T-helper 2 cell treated with Interferon-gamma antibody and Interleukin-4, amounts not matched to agents 5 μg/mL and 100 μg/mL, for 36 hours (primary cell): ENCODE results near the gene FYB2.

Source experiments
- DNase-seq: peaks from one replicate; pipeline ENCODE4 v3.0.0; 2021; ENCODE audit warnings: low spot score
- H3K27ac Mint-ChIP-seq: one replicate; pipeline ENCODE4 v1.8.0; 2021; ENCODE audit warnings: mild to moderate bottlenecking, mixed read lengths
- H3K27me3 Mint-ChIP-seq: one replicate; pipeline ENCODE4 v1.8.0; 2021; ENCODE audit warnings: low read depth, mixed read lengths
- H3K36me3 Mint-ChIP-seq: one replicate; pipeline ENCODE4 v1.8.0; 2021; ENCODE audit warnings: low read depth, mixed read lengths
- H3K4me1 Mint-ChIP-seq: one replicate; pipeline ENCODE4 v1.8.0; 2021; ENCODE audit warnings: low read depth, mixed read lengths
- H3K4me3 Mint-ChIP-seq: one replicate; pipeline ENCODE4 v1.8.0; 2022; ENCODE audit warnings: mild to moderate bottlenecking, moderate library complexity, mixed read lengths
- H3K9me3 Mint-ChIP-seq: one replicate; pipeline ENCODE4 v1.8.0; 2021; ENCODE audit warnings: mixed read lengths

Gene FYB2

DNA sequence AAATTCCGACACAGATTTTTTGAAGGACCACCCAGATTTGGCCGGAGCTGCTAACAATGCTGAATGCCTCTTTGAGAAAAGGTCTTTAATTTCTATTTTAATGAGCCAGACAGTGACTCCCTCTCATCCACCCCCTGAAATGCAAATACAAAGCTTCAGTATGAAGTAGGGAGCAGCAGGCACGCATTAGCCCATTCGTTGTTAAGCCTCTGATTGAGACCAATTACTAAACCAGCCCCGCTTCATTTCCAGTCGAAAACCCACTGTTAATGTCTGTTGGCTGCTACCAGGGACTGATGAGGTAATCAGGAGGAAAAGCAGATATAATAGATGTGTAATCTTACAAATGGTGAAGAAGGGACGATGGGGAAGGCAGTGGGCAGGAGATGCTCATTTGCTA lies 30.5 kb upstream of the FYB2 start:
- Mint-ChIP-seq H3K9me3 (no peaks in the 10 kb centered on the region), H3K27ac (no peak overlapping the region), H3K4me1 (no peaks in the 10 kb centered on the region), H3K36me3 (no peaks in the 10 kb centered on the region), H3K4me3 (no peak overlapping the region), H3K27me3 (no peaks in the 10 kb centered on the region)
- DNase-seq: no peak

DNA sequence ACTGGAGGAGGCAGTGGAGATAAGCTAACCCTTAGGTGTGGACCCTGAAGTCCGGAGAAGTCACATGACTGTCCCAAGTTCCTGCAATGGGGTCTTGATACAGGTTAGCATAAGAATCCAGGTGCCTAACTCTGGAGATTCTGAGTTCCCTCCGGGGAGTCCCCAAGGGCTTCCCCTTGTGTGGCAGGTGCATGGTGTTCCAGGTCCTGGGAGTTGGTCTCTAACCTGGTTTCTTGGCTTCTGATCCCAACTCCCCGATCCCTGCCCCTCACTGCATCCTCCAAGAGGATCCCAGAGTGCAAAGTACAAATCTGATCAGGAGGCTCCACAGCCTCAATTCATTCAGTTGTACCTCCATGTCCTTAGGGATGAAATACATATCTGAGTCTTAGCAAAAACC lies 26.1 kb upstream of the FYB2 start:
- H3K36me3 Mint-ChIP-seq: no peaks in the 10 kb centered on the region

DNA sequence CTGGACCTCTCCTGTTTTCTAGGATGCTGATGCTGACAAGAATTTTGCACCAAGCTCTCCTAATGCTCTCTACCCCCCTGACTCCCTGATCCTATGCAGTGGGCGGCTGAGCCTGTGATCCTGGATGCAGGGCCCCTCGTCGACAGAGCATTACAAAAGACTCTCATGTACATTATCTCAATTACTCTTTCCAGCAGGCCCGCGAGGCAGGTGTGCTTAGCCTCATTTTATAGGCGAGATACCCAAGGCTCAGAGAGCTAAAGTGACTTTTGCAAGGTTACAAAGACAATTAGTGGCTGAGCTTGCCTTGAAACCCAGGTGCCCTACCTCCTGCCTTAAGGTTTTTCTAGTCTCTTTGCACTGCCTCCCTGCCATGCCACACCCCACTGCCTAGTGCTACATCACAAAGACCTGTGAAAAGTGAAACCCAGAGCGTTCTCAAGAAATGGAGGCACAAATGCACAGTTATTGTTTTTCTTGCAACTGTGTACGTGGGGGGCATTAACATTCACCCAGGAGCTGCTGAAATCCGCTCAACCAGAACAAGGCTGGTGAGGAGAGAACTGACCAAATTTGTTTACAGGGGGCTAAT lies 25.4 kb upstream of the FYB2 start:
- no peaks in the 10 kb centered on the region for H3K36me3 Mint-ChIP-seq

More for the DNA sequence above, 26.1 kb upstream of the FYB2 start:
- Mint-ChIP-seq H3K4me1 (no peaks in the 10 kb centered on the region), H3K27me3 (no peaks in the 10 kb centered on the region), H3K27ac (no peak overlapping the region), H3K9me3 (no peaks in the 10 kb centered on the region), H3K4me3 (no peak overlapping the region)
- no peak for DNase-seq

DNA sequence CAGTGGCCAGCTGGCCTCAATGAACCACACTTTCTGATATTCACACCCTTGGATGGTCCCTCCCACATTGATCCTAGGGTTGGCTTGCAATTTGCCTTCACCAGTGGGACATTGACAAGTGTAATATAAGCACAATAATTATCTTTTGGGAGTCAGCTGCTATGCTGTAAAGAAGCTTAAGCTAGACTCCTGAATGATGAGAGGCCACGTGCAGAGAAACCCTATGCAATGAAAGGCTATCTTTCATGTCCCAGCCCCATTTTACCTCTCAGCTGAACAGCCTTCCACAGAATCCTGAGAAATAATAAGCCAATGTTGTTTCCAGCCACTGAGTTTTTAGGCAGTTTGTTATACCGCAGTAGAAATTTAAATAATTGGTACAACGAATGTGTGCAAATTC lies 24.3 kb upstream of the FYB2 start:
- H3K9me3 Mint-ChIP-seq: no peaks in the 10 kb centered on the region
- H3K27me3 Mint-ChIP-seq: no peaks in the 10 kb centered on the region

More for the DNA sequence above, 25.4 kb upstream of the FYB2 start:
- H3K4me1 Mint-ChIP-seq: no peaks in the 10 kb centered on the region
- H3K4me3 Mint-ChIP-seq: no peak overlapping the region
- no peaks in the 10 kb centered on the region for H3K9me3 Mint-ChIP-seq
- no peaks in the 10 kb centered on the region for H3K27me3 Mint-ChIP-seq
- DNase-seq: no peak
- H3K27ac Mint-ChIP-seq: no peak overlapping the region

DNA sequence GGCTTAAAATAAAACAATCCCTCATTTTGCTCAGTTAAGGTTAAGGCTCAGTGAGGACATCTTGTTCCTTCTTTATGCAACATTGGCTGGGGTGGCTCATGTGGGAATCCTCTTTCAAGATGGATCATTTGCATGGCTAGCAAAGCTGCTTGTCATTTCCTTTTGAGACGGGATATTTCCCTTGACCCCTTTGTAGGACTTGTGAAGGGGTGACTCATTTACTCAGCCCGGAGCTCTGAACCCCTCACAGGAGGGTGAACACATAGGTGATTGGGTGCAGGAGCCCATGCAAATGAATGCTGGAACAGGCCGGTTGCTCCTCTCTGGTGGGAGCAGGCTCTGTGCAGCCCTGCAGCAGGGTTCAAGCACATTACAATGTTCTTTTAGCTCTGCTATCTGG lies 19.6 kb upstream of the FYB2 start:
- H3K4me3 Mint-ChIP-seq: no peak overlapping the region
- no peaks in the 10 kb centered on the region for H3K27me3 Mint-ChIP-seq
- no peak overlapping the region for H3K27ac Mint-ChIP-seq
- no peaks in the 10 kb centered on the region for H3K36me3 Mint-ChIP-seq
- H3K4me1 Mint-ChIP-seq: no peaks in the 10 kb centered on the region
- no peak for DNase-seq
- no peaks in the 10 kb centered on the region for H3K9me3 Mint-ChIP-seq

More for the DNA sequence above, 24.3 kb upstream of the FYB2 start:
- DNase-seq: no peak
- no peak overlapping the region for H3K4me3 Mint-ChIP-seq
- H3K36me3 Mint-ChIP-seq: no peaks in the 10 kb centered on the region
- H3K4me1 Mint-ChIP-seq: no peaks in the 10 kb centered on the region
- H3K27ac Mint-ChIP-seq: no peak overlapping the region

DNA sequence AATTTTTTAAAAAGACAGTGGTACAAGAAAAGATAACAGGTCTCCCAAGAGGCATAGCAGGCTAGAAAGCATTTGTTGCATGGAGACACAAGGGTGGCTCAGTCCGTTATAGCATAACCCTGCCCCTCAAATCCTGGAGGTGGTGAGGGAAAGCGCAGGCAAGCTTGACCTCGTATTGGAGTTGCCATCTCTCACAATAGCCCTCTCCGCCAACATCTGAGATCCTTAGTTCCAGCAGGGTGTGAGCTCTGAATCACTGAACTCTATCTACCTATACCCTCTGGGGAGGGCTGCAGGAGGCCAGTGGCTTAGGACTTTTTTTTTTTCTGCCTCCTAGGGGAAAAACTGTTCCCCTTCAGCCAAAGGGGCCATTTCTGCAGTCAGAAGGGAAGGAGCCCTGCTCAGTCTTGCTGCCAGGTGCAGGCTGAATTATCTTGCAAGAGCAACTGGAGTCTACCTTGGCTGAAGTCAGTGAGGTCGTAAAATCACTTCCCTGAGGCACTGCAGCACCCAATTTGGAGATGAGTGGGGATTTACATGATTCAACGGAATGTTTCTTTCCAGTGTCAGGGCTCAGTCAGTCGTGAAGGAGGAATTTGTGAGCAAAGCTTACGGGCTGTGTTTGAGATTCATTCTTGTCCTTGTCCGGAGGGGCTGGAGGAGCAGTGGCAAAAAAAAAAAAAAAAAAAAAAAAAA lies 18.2 kb upstream of the FYB2 start:
- no peak overlapping the region for H3K4me3 Mint-ChIP-seq
- no peaks in the 10 kb centered on the region for H3K4me1 Mint-ChIP-seq
- H3K9me3 Mint-ChIP-seq: no peaks in the 10 kb centered on the region
- no peak overlapping the region for H3K27ac Mint-ChIP-seq
- H3K27me3 Mint-ChIP-seq: no peaks in the 10 kb centered on the region
- no peak for DNase-seq
- no peaks in the 10 kb centered on the region for H3K36me3 Mint-ChIP-seq

DNA sequence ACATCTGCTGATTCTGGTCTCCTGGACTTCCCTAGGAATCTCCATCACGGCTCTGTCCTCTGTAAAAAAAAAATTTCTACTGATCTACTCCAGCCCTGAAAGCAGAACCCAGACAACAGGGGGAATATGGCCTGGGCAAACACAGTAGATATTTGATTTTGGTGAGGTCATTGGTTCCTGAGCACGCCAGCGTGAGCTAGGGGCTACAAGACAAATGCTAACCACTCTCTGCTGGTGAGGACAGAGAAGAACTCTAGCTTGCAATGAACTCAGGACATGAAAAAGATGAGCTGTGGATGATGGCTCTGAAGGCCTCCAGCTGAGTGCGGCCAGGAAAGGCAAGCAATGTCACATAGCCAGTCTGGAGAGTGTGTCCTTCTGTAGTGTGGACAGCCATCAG lies 17.2 kb upstream of the FYB2 start:
- Mint-ChIP-seq H3K4me1 (no peaks in the 10 kb centered on the region), H3K27me3 (no peaks in the 10 kb centered on the region), H3K9me3 (no peaks in the 10 kb centered on the region), H3K36me3 (no peaks in the 10 kb centered on the region), H3K27ac (no peak overlapping the region), H3K4me3 (no peak overlapping the region)
- DNase-seq: no peak

- H3K27me3 Mint-ChIP-seq: no peaks in the 10 kb centered on the region
- no peak overlapping the region for H3K27ac Mint-ChIP-seq
- no peak overlapping the region for H3K4me3 Mint-ChIP-seq
- no peaks in the 10 kb centered on the region for H3K4me1 Mint-ChIP-seq
- no peaks in the 10 kb centered on the region for H3K36me3 Mint-ChIP-seq
- no peaks in the 10 kb centered on the region for H3K9me3 Mint-ChIP-seq
- no peak for DNase-seq
These were observed 16.5 kb upstream of the FYB2 start for GRCh38 chr1:56835657-56836056.

DNA sequence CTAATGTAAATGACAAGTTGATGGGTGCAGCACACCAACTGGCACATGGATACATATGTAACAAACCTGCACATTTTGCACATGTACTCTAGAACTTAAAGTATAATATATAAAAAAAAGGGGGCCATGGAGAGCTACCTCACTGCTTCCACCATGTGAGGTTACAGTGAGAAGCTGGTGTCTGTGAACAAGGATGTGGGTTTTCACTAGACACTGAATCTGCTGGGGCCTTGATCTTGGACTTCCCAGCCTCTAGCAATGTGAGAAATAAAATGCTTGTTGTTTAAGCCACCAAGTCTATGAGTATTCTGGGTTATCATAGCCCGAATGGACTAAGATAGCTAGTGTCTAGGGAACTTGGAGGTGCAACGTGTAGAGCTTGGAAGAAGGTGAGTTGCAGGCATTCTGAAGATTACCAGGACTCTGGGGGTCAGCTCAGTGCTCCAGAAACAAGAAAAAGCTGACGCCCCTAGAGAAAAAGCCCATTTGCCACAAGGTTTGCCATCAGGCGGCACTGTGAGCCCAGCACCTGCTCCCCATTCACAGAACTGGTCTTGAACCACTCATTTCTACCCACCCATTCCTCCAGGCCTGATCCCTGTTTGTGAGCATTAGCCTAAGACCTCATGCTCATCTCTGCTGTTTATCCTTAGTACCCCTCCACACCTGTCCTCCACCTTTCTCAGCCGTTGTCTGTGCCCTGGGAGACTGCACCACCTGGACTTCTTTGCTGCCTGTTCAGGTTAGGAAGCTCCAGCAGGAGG lies 15.1 kb upstream of the FYB2 start:
- no peaks in the 10 kb centered on the region for H3K36me3 Mint-ChIP-seq
- no peaks in the 10 kb centered on the region for H3K9me3 Mint-ChIP-seq
- DNase-seq: no peak
- no peaks in the 10 kb centered on the region for H3K27me3 Mint-ChIP-seq
- no peaks in the 10 kb centered on the region for H3K4me1 Mint-ChIP-seq
- no peak overlapping the region for H3K27ac Mint-ChIP-seq
- H3K4me3 Mint-ChIP-seq: no peak overlapping the region

DNA sequence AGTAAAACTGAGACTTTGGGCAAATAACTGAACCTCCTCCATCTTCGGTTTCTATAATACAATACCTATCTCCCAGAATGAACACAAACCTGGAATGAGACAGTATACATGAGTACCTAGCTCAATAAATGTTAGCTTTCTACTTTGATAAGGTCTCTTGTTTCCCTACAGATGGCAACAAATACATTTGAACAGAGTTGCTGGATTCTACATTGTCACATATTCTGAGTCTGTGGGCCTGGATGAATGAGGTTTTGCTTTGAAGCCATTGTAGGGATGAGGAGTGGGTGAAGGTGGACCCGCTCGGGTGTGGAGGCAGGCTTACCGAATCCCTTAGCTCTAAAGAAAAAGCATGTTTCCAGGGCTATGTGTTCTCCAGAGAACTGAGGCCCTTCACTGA lies 13.9 kb upstream of the FYB2 start:
- H3K27me3 Mint-ChIP-seq: peaks cover 2% of the 10 kb centered on the region
- no peaks in the 10 kb centered on the region for H3K4me1 Mint-ChIP-seq
- H3K36me3 Mint-ChIP-seq: no peaks in the 10 kb centered on the region
- no peak overlapping the region for H3K27ac Mint-ChIP-seq
- no peak for DNase-seq
- no peak overlapping the region for H3K4me3 Mint-ChIP-seq
- no peaks in the 10 kb centered on the region for H3K9me3 Mint-ChIP-seq

DNA sequence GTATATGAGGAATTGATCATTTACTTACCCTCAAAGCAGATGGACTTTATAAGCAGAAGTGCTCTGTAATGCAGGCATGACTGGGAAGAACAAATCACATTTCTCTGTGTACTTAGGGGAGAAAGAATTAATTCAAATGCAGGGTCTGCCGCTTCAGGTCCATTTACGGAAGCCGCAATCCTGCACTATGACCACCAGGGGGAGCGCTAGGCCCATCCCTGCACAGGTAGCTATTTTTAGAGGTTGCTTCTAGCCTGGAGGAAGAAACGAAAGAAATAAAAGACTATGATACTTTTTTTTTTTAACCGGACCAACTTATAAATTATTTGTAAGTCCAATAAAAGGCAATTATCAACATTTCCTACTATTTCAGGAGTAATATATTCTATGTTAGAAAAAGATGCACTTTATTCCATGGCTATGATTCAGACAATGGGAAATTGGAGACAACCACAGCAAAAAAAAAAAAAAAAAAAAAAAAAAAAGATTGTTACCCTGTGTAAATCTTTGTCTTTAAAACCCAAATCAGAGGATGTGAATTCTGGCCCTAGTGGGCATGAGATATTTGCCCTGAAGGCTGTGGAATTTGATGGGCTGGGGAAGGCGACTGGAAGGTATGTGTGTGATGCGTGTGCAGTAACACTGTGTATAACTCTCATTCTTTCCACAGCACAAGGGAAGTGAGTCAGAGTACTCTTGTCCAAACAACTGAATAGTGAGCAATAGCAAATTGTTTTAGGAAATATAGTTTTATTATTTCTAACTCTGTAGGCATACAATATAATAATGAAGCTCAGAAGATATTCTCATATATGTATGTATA lies 12.9 kb upstream of the FYB2 start:
- Mint-ChIP-seq H3K4me1 (no peaks in the 10 kb centered on the region), H3K9me3 (no peaks in the 10 kb centered on the region), H3K27ac (no peak overlapping the region), H3K4me3 (no peak overlapping the region), H3K36me3 (no peaks in the 10 kb centered on the region), H3K27me3 (peaks cover 2% of the 10 kb centered on the region)
- peak; percentile 45 for DNase-seq

DNA sequence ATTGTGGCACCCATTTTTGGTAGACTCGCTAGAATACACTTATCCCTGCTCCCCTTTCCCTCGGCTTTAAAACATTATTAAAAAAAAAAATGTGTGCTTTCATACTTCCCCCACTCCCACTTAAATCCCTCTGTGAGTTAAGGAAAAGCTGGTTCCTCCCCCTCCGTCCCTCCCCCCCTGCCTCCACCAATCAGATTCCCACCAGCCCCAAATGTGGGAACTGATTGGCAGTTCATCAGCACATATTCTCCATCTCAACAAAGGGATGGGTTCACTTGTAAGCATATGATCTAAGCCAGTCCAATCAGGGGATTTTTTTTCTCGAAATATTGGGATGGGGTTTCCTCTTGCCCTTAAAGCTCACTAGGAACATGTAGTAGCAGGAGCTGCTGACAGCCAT lies 10.8 kb upstream of the FYB2 start:
- Mint-ChIP-seq H3K27me3 (peaks cover 2% of the 10 kb centered on the region), H3K27ac (no peak overlapping the region), H3K36me3 (no peaks in the 10 kb centered on the region), H3K4me1 (no peaks in the 10 kb centered on the region), H3K4me3 (no peak overlapping the region), H3K9me3 (no peaks in the 10 kb centered on the region)
- DNase-seq: no peak

GRCh38 chr1:56827711-56828110 lies 8.5 kb upstream of the FYB2 start:
- Mint-ChIP-seq H3K27me3 (peaks cover 5% of the 10 kb centered on the region), H3K9me3 (no peaks in the 10 kb centered on the region), H3K27ac (no peak overlapping the region), H3K4me3 (no peak overlapping the region), H3K36me3 (no peaks in the 10 kb centered on the region), H3K4me1 (no peaks in the 10 kb centered on the region)
- no peak for DNase-seq

- Mint-ChIP-seq H3K27me3 (peaks cover 5% of the 10 kb centered on the region), H3K4me1 (no peaks in the 10 kb centered on the region), H3K4me3 (no peak overlapping the region), H3K27ac (no peak overlapping the region), H3K9me3 (no peaks in the 10 kb centered on the region), H3K36me3 (no peaks in the 10 kb centered on the region)
- no peak for DNase-seq
These were observed 6.2 kb upstream of the FYB2 start for GRCh38 chr1:56825436-56825835.
